GM20000 (cell line): Measurements from ENCODE around the gene VPS37D.
A peak's percentile ranks its signal among the peaks of the same experiment; 100 is the strongest.
"Not testable (repeated sequence)": the region's sequence is repeated elsewhere in the genome, so short reads cannot be mapped to it uniquely, and the experiment has no call there.

Experiments
- DNase-seq: peaks from one replicate; pipeline ENCODE4 v3.0.0; 2012; ENCODE audit warnings: low spot score
- CTCF ChIP-seq: IDR thresholded peaks from 2 replicates; pipeline ENCODE4 v1.5.1; 2012; ENCODE audit warnings: mild to moderate bottlenecking, control low read depth; ENCODE audit errors: extremely low read depth, missing control alignments

VPS37D gene

GRCh38 chr7:73659983-73660382 is 7.6 kb upstream of the VPS37D start:
- no peak for DNase-seq
- no peak for TF ChIP-seq CTCF

GRCh38 chr7:73660594-73660993 is 7.0 kb upstream of the VPS37D start:
- not testable (repeated sequence) for DNase-seq

DNA sequence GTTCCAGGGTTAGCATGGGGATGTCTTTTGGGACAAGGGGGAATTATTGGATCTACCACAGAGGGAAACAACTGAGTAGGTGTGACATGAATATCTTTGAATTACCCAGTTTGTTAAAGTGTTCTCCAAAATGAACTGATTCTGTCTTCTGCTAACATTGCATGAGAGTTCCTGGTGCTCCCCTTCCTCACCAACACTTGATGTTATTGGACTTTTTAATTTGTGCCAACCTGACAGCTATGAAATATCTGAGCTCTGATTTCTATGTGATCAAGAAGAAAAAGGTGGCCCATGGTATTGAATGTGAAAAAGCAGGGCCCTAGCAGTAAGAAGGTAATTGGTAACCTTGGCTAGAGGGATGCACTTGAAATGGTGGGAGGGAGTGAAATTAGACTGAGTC is 4.6 kb upstream of the VPS37D start:
- no peak for TF ChIP-seq CTCF
- DNase-seq, result no peak

- peak; percentile 60 for DNase-seq
- no peak for TF ChIP-seq CTCF
Observed at GRCh38 chr7:73668103-73668885, 663 bp downstream of the VPS37D start.

GRCh38 chr7:73668886-73669230 is 1.2 kb downstream of the VPS37D start:
- TF ChIP-seq CTCF, result no peak

DNA sequence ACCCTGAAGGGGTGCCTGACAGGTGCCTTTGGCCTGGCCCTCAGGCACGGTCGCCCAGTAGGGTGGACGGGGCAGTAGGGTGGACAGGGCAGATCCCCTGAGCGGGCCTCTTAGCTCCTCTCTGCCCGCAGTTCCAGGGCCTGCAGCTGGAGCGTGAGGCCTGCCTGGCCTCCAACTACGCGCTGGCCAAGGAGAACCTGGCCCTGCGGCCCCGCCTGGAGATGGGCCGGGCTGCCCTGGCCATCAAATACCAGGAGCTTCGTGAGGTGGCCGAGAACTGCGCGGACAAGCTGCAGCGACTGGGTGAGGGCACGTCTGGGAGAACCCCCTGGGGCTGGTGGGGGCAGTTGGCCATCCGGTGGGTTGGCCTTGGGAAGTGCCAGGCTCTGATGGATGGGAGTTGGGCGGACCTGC is 1.7 kb downstream of the VPS37D start:
- peak; percentile 24 for DNase-seq
- TF ChIP-seq CTCF, result no peak

More at GRCh38 chr7:73668886-73669230, 1.2 kb downstream of the VPS37D start:
- DNase-seq, result peak; percentile 42

DNA sequence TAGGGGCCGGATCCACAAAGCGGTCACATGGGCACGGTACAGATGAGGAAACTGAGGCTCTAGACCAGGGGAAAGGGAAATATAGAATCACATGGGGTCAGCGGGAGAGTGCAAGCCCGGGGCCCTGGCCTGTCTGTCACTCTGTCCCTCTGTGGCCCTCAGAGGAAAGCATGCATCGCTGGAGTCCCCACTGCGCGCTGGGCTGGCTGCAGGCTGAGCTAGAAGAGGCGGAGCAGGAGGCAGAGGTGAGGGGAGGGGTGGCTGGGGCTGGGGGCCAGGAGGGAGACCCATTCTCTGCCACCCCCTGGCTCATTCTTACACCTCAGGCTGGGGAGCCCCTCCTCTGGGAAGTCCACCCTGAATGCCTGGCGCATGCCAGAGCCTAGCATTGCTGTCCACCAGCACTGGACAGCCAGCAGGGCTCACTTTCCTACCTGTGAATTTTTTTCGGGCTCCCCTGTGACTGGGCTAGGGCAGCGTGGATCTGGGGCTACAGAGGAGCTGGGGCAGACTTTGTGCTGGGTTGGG is 2.3 kb downstream of the VPS37D start:
- DNase-seq, result no peak
- no peak for TF ChIP-seq CTCF

- DNase-seq, result no peak
- TF ChIP-seq CTCF, result no peak
Observed at GRCh38 chr7:73671322-73671661, 3.7 kb downstream of the VPS37D start.
